ENCODE measurements around the gene RBMS3. TPM values are rescaled to one million over a fixed set of nuclear protein-coding genes. Genes with fewer than 3 reads are reported as not detected.

RBMS3 gene
- total and polyA plus RNA-seq, 2 of the 8 experiments (the other 6 are each of a cell fraction or from before 2014, with no cell fraction given), result 3.7 to 6.9 TPM

DNA sequence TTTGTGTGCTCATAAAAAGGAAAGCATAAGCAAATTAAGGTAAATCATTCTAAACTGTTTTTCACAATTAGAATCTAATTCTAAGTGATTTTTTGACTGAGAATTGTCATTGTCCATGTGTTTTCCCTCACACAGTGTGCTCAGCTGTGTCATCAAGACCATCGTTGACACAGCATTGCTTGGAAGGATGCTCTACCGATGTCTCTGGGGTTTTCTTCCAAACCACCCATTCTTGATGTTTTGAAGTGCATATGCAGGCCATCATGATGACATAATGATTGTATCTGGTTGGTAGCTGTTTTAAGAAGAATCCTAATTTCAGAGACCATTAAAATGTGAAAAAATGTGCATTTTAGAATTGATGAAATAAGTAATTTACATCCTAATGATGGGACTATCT, 347.9 kb downstream of the RBMS3 start:
- H3K23me2 ChIP-seq (ENCODE audit: low read depth, low read length), result no peaks in the 10 kb centered on the region
- H3K4me1 ChIP-seq (replicated peaks in 1 of 4; ENCODE audit: control insufficient read depth in 3 of 4, insufficient read depth in 4 of 4, low read length in 3 of 4), result peaks cover 0 to 9% (median 4%) of the 10 kb centered on the region in 4 experiments; a peak in 3 of 7 replicates
- no peaks in the 10 kb centered on the region for H3K36me3 ChIP-seq (ENCODE audit: control insufficient read depth in 2 of 4, insufficient read depth in 4 of 4, low read length in 3 of 4)
- H2BK20ac ChIP-seq (ENCODE audit: low read length), result no peak overlapping the region
- H3K79me1 ChIP-seq (ENCODE audit: low read depth, low read length), result no peaks in the 10 kb centered on the region
- no peak overlapping the region for H3K4me3 ChIP-seq (ENCODE audit: extremely low read depth in 1 of 4, insufficient read depth in 2 of 4, low read depth in 3 of 4, low read length in 4 of 4)
- no peaks in the 10 kb centered on the region for H4K20me1 ChIP-seq (replicated peaks in 1 of 2; ENCODE audit: control insufficient read depth in 1 of 2, insufficient read depth in 2 of 2, low read length in 2 of 2)
- H3K9me3 ChIP-seq (ENCODE audit: insufficient read depth in 2 of 2, low read depth in 1 of 2, low read length in 1 of 2), result no peaks in the 10 kb centered on the region
- H3K27ac ChIP-seq (ENCODE audit: low read depth, low read length), result no peak overlapping the region
- no peak overlapping the region for H3K14ac ChIP-seq (ENCODE audit: insufficient read length)
- H2AK5ac ChIP-seq (ENCODE audit: low read depth, low read length), result no peak overlapping the region
- H2BK120ac ChIP-seq (replicated peaks; ENCODE audit: low read depth, low read length), result no peak overlapping the region
- no peak overlapping the region for H3K56ac ChIP-seq (replicated peaks; ENCODE audit: insufficient read length, low read depth, low read length)
- no peak overlapping the region for H2BK12ac ChIP-seq (ENCODE audit: low read depth, low read length)
- H2BK5ac ChIP-seq (ENCODE audit: low read depth, low read length), result no peak overlapping the region
- H2BK15ac ChIP-seq (ENCODE audit: low read length), result no peak overlapping the region
- H3K4me2 ChIP-seq (ENCODE audit: insufficient read depth in 1 of 2, low read depth in 2 of 2, low read length in 2 of 2), result no peak overlapping the region
- H4K8ac ChIP-seq (ENCODE audit: extremely low read depth, insufficient read depth, low read length), result no peak overlapping the region
- H4K5ac ChIP-seq (ENCODE audit: insufficient read length, low read depth, low read length), result no peak overlapping the region
- H3K9ac ChIP-seq (replicated peaks in 1 of 4; ENCODE audit: extremely low read depth in 1 of 4, low read depth in 3 of 4, low read length in 3 of 4), result no peak overlapping the region
- H3K4ac ChIP-seq (replicated peaks; ENCODE audit: insufficient read length, low read depth, low read length), result no peak overlapping the region
- H3K27me3 ChIP-seq (replicated peaks in 1 of 4; ENCODE audit: control insufficient read depth in 3 of 4, extremely low read depth in 1 of 4, insufficient read depth in 3 of 4, low read length in 3 of 4), result no peaks in the 10 kb centered on the region
- CTCF ChIA-PET (ENCODE audit: partially characterized antibody), result no interaction called here
- no peaks in the 10 kb centered on the region for H3K79me2 ChIP-seq (ENCODE audit: control insufficient read depth in 1 of 2, insufficient read depth in 2 of 2, low read length in 2 of 2)
- no peak overlapping the region for H3K23ac ChIP-seq (ENCODE audit: insufficient read length)
- DNase-seq (ENCODE audit: low read depth in 1 of 2, low spot score in 2 of 2) (no peak), FAIRE-seq (peak; percentile 50)
- 93% methylated on average over 2 of the region's 2 CpGs; no CpG with 5 or more reads in 1 of the 2 experiments for WGBS, 2 experiments (ENCODE audit: extremely low coverage in 1 of 2, insufficient coverage in 1 of 2, insufficient read length in 1 of 2, insufficient replicate concordance in 2 of 2, low coverage in 1 of 2, low lambda C conversion rate in 2 of 2, missing lambda C conversion rate in 1 of 2)
- POLR2A ChIA-PET (ENCODE audit: partially characterized antibody), result no interaction called here
- no peak overlapping the region for H3K18ac ChIP-seq (ENCODE audit: extremely low read depth, low read length)
- no peak overlapping the region for H4K91ac ChIP-seq (replicated peaks; ENCODE audit: insufficient read length, low read length)
- H2AFZ ChIP-seq (ENCODE audit: low read length), result no peak overlapping the region
- TF ChIP-seq EZH2 (IDR thresholded peaks at IDR 0.05; ENCODE audit: low read depth, low read length, severe bottlenecking) (no peak), NANOG (IDR thresholded peaks at IDR 0.05; ENCODE audit: insufficient read depth, low read depth, low read length, poor library complexity, severe bottlenecking) (no peak)
